ENCODE results near the gene RNF157.
"Not testable (repeated sequence)": the region's sequence is repeated elsewhere in the genome, so short reads cannot be mapped to it uniquely, and the experiment has no call there.

The RNF157 gene

DNA sequence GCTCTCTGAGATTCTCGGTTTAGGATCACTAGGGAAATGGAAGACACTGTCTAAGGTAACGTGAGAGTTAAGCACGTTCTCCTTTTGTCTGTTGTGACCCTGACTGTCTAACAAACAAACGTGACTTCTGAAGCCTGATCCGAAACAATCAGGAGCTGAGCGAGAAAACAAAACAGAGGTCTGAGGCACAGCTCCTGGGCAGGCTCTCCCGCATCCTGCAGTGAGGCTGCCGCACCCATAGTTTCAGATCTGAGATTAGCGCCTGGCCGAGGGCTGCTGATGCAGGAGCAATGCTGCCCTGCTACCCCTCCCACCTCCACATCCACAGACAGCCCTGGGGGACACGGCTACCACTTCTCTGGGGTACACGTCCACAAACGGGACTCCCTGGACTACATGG, 46.7 kb downstream of the RNF157 start:
- DNase-seq (ENCODE audit: insufficient read length, low spot score) = no peak
- FAIRE-seq = no peak
- TF ChIP-seq, protein P1, sequence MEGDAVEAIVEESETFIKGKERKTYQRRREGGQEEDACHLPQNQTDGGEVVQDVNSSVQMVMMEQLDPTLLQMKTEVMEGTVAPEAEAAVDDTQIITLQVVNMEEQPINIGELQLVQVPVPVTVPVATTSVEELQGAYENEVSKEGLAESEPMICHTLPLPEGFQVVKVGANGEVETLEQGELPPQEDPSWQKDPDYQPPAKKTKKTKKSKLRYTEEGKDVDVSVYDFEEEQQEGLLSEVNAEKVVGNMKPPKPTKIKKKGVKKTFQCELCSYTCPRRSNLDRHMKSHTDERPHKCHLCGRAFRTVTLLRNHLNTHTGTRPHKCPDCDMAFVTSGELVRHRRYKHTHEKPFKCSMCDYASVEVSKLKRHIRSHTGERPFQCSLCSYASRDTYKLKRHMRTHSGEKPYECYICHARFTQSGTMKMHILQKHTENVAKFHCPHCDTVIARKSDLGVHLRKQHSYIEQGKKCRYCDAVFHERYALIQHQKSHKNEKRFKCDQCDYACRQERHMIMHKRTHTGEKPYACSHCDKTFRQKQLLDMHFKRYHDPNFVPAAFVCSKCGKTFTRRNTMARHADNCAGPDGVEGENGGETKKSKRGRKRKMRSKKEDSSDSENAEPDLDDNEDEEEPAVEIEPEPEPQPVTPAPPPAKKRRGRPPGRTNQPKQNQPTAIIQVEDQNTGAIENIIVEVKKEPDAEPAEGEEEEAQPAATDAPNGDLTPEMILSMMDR (IDR thresholded peaks at IDR 0.05; ENCODE audit: insufficient read depth, missing control alignments) = no peak

DNA sequence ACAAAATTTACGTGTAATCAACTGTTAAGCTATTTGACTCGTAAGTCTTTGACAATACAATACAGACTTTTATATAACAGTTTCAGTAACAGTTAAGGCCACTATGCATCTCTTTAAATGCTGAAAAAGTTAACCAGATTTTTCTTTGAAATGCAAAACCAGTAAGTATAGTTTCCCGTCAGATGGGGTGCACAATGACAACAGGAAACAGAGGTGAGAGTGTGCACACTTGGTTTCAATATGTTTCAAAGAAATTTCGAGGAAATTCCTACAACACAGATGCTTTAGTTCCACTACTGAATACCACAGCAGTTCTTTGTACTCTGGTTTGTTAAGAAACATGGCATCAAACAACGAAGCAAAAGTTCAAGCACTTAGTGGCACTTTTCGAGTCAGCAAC, 48.4 kb downstream of the RNF157 start:
- TF ChIP-seq, protein P1 (IDR thresholded peaks at IDR 0.05; ENCODE audit: insufficient read depth, missing control alignments) = no peak
- FAIRE-seq (no peak), DNase-seq (ENCODE audit: insufficient read length, low spot score) (no peak)

DNA sequence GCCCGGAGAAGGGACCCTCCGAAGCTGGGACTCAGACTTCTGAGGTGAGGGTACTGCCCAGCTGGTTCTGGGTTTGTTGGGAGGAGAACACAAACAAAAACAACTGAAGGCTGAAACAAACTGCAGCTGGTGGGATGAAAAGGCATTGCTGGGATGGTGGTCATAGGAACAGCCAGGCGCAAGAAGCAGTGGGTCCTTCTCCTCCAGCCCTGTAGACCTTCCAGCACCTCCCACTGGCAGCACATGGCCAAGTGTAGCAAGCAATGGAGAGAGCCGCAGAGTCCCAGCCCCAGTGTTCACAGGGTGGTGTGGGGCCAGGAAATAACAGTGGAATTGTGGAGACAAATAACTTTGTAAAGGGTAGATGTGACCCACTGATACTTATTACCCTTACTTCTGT, 50.6 kb downstream of the RNF157 start:
- TF ChIP-seq, protein P1 (IDR thresholded peaks at IDR 0.05; ENCODE audit: insufficient read depth, missing control alignments) = no peak
- no peak for FAIRE-seq
- DNase-seq (ENCODE audit: insufficient read length, low spot score) = no peak

DNA sequence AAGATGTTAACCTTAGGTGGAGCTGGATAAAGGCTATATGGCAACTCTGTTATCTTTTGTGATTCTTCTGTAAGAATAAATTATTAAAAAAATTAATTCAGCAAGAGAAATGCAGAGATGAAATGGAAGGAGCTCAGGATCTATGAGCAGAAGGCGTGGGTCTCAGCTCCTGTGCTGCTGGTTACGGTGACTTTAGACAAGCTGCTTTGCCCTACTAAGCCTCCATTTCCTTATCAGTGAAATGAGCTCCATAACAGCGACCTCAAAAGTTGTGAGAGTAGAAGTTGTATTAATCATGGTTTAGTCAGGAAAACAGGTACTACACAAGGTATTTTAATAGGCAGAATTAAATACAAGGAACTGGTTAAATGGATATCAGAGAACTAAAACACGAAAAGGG, 51.0 kb downstream of the RNF157 start:
- TF ChIP-seq, protein P1 (IDR thresholded peaks at IDR 0.05; ENCODE audit: insufficient read depth, missing control alignments) = no peak
- DNase-seq (ENCODE audit: insufficient read length, low spot score) (no peak), FAIRE-seq (no peak)

DNA sequence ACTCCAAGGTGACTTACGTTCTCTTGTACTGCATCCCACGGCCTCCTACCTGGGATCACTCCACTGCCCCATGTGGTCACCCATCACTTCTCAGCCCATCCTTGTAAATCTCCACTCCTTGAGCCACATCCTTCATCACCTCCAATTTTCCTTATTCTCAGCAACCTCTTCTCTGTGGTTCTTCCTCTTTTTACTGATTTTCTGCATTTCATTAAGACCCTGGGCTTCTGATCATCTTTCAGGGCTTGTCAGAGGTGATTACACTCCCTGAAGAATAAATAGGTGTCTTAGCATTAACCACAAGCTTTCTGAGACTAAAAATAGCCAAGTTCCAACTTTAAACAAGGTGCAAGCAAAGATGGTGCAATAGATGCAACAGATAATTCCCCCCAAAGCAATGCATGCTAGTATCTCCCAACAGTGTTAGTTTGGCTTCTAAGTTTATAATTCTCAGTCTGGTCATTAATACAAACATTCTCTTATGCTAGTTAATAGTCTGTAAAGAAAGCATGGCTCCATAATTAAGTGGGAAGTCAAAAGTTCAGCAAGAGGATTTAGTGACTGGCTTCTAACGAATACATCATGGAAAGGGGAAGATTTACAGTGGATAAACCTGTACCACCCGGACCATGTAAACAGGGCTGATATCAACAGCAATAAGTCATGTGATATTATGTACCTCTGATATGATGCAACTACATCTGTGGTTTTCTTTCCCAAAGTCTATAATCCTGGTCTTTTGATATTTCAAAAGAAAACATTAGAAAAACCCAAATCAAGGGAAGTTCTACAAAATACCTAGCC, 51.9 kb downstream of the RNF157 start:
- FAIRE-seq (peak; percentile 25), DNase-seq (ENCODE audit: insufficient read length, low spot score) (no peak)
- TF ChIP-seq, protein P1 (IDR thresholded peaks at IDR 0.05; ENCODE audit: insufficient read depth, missing control alignments) = no peak

DNA sequence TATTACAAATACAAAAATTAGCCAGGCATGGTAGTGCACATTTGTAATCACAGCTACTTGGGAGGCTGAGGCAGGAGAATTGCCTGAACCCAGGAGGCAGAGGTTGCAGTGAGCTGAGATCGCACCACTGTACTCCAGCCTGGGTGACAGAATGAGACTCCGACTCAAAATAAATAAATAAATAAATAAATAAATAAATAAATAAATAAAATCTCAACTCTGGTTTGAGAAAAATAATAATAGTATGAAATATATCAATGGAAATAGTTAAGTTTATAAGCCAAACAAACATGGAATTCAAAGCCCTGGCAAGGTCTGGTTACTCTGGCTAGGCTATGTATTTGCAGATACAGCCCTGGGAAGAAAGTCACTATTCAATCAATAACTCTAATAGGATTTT, 53.5 kb downstream of the RNF157 start:
- FAIRE-seq; DNase-seq (ENCODE audit: insufficient read length, low spot score): not testable (repeated sequence)

DNA sequence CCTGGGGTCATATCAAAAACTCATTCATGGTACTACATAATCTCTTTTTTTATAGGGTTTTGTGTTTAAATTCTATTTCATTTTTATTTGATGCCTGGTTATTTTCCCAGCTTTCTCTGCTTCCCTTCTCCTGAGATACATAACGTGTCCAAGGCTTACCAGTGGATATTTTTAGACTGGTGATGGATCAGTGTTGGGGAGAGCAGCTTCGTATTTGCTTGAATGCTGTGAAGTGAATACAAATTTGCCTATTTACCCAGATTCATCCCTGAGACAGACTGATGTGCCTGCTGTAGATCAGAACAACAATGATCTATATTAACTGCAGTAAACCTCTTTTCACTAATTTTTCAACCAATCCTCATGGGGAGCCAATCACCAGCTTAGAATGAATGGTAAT, 56.0 kb downstream of the RNF157 start:
- TF ChIP-seq, protein P1 (IDR thresholded peaks at IDR 0.05; ENCODE audit: insufficient read depth, missing control alignments) = no peak
- FAIRE-seq = no peak

More for the DNA sequence above, 56.0 kb downstream of the RNF157 start:
- DNase-seq (ENCODE audit: insufficient read length, low spot score) = no peak
